Measurements from ENCODE around the gene EMX2. TPM values are rescaled to one million over a fixed set of nuclear protein-coding genes. Genes with fewer than 3 reads are reported as not detected.

Gene EMX2
- total RNA-seq, 3 donors from 2014 or later (not counting 1 experiment from before 2014, with no cell fraction given), result not detected

DNA sequence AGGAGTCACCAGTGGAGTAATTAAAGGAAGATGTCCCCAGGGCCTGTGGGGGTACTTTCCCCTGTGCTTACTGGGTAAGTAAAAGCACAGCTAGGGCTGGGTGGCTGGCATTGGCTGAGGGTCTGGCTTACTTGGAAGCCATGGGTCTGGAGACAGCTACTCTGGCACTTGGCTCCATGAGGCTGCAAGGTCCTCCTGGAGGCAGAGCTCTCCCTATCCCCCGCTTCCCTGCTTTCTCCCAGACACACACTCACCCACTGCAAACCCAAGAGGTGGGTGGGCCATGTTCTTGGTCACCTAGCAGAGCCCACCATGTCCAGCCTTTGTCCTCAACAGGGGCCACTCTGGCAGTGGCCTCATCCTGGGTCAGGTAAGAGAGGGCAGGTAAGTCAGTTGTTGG lies 13.3 kb downstream of the EMX2 start:
- no peak for ATAC-seq
- H3K9me3 Mint-ChIP-seq, result no peaks in the 10 kb centered on the region

DNA sequence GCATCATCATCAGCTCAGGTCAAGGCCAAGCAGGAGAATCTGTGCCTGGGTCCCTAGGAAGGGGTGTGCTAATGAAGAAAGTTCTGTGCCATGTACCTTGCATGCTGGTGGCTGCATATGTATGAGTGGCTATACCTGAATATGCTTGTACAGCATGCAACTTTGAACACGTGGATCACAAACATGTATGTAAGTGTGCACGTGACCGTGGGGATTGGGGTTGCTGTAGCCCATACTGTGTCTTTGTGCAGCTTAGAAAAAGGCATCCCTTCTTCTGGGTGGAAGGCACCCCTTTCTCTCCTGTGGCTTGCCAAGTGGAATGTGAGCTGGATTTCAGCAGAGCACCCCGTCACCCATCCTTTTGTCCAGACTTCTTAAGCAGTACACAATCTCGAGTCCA lies 13.8 kb downstream of the EMX2 start:
- H3K9me3 Mint-ChIP-seq, result no peaks in the 10 kb centered on the region
- DNase-seq (no peak), ATAC-seq (no peak)
- peaks cover 7 to 23% of the 10 kb centered on the region in 2 donors for H3K4me1 Mint-ChIP-seq
- peaks cover 44 to 45% of the 10 kb centered on the region in 2 donors for H3K27me3 Mint-ChIP-seq (ENCODE audit: low read depth in 2 of 2)
- Histone ChIP-seq H3K27me3 (ENCODE audit: control insufficient read depth, insufficient read depth, low read length) (peaks cover 24% of the 10 kb centered on the region), H3K4me1 (ENCODE audit: control insufficient read depth, insufficient read depth, low read length) (peaks cover 13% of the 10 kb centered on the region), H3K4me3 (ENCODE audit: low read length) (no peak overlapping the region), H3K9me3 (ENCODE audit: control insufficient read depth, insufficient read depth, low read length) (no peaks in the 10 kb centered on the region), H3K27ac (ENCODE audit: low read length) (no peak overlapping the region), H3K36me3 (ENCODE audit: control insufficient read depth, insufficient read depth, low read length) (no peaks in the 10 kb centered on the region)
- no peak overlapping the region for H3K27ac Mint-ChIP-seq
- 78% methylated on average over 3 of the region's 5 CpGs for WGBS (ENCODE audit: insufficient coverage)
- H3K4me3 Mint-ChIP-seq, result no peak overlapping the region
- intact Hi-C loops (cut with micrococcal nuclease), result no loop called here
- H3K36me3 Mint-ChIP-seq, result no peaks in the 10 kb centered on the region
- TF ChIP-seq, protein P1, sequence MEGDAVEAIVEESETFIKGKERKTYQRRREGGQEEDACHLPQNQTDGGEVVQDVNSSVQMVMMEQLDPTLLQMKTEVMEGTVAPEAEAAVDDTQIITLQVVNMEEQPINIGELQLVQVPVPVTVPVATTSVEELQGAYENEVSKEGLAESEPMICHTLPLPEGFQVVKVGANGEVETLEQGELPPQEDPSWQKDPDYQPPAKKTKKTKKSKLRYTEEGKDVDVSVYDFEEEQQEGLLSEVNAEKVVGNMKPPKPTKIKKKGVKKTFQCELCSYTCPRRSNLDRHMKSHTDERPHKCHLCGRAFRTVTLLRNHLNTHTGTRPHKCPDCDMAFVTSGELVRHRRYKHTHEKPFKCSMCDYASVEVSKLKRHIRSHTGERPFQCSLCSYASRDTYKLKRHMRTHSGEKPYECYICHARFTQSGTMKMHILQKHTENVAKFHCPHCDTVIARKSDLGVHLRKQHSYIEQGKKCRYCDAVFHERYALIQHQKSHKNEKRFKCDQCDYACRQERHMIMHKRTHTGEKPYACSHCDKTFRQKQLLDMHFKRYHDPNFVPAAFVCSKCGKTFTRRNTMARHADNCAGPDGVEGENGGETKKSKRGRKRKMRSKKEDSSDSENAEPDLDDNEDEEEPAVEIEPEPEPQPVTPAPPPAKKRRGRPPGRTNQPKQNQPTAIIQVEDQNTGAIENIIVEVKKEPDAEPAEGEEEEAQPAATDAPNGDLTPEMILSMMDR (IDR thresholded peaks at IDR 0.05), result no peak

More for the DNA sequence above, 13.3 kb downstream of the EMX2 start:
- Mint-ChIP-seq H3K27ac (no peak overlapping the region), H3K4me3 (no peak overlapping the region), H3K4me1 (peaks cover 7 to 23% of the 10 kb centered on the region in 2 donors), H3K36me3 (no peaks in the 10 kb centered on the region), H3K27me3 (ENCODE audit: low read depth in 2 of 2) (peaks cover 49% of the 10 kb centered on the region in 2 donors)
- 94% methylated on average over 1 of the region's 1 CpG for WGBS (ENCODE audit: insufficient coverage)
- DNase-seq, result no peak
- H3K4me3 ChIP-seq (ENCODE audit: low read length), result no peak overlapping the region
- intact Hi-C loops (cut with micrococcal nuclease), result no loop called here
- H3K9me3 ChIP-seq (ENCODE audit: control insufficient read depth, insufficient read depth, low read length), result no peaks in the 10 kb centered on the region
- no peak overlapping the region for H3K27ac ChIP-seq (ENCODE audit: low read length)
- TF ChIP-seq, protein P1 (IDR thresholded peaks at IDR 0.05), result no peak
- H3K27me3 ChIP-seq (ENCODE audit: control insufficient read depth, insufficient read depth, low read length), result peaks cover 24% of the 10 kb centered on the region
- H3K36me3 ChIP-seq (ENCODE audit: control insufficient read depth, insufficient read depth, low read length), result no peaks in the 10 kb centered on the region
- peaks cover 13% of the 10 kb centered on the region for H3K4me1 ChIP-seq (ENCODE audit: control insufficient read depth, insufficient read depth, low read length)

GRCh38 chr10:117559712-117560111 lies 17.2 kb downstream of the EMX2 start:
- WGBS (ENCODE audit: insufficient coverage), result 82% methylated on average over 2 of the region's 4 CpGs
- Mint-ChIP-seq H3K4me1 (peaks cover 0 to under 1% of the 10 kb centered on the region in 2 donors), H3K27me3 (ENCODE audit: low read depth in 2 of 2) (peaks cover 14 to 28% of the 10 kb centered on the region in 2 donors), H3K4me3 (no peak overlapping the region), H3K27ac (no peak overlapping the region), H3K36me3 (no peaks in the 10 kb centered on the region), H3K9me3 (no peaks in the 10 kb centered on the region)
- H3K27me3 ChIP-seq (ENCODE audit: control insufficient read depth, insufficient read depth, low read length), result peaks cover 6% of the 10 kb centered on the region
- no peak overlapping the region for H3K27ac ChIP-seq (ENCODE audit: low read length)
- no peaks in the 10 kb centered on the region for H3K9me3 ChIP-seq (ENCODE audit: control insufficient read depth, insufficient read depth, low read length)
- H3K4me1 ChIP-seq (ENCODE audit: control insufficient read depth, insufficient read depth, low read length), result no peaks in the 10 kb centered on the region
- no peak for DNase-seq
- TF ChIP-seq, protein P1 (IDR thresholded peaks at IDR 0.05), result no peak
- H3K36me3 ChIP-seq (ENCODE audit: control insufficient read depth, insufficient read depth, low read length), result no peaks in the 10 kb centered on the region
- H3K4me3 ChIP-seq (ENCODE audit: low read length), result no peak overlapping the region
- intact Hi-C loops (cut with micrococcal nuclease), result no loop called here
- no peak for ATAC-seq

DNA sequence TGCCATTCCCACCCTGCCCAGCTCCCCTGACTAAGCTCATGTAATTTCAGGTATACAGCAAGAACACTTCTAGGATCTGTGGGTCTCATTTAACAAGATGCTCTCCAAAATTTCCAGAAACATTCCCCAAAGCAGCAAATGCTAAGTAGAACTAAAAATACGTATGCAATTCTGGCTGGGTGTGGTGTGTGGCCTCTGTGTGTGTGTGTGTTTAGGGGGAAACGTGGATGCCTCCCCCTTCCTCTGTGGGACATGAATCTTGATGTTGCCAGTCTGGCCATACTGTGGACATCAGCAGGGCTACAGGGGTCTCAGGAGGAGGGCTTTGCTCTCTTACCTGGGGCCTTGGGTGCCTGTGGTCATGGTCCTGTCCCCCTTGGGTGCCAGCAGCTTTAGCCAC lies 18.4 kb downstream of the EMX2 start:
- Mint-ChIP-seq H3K4me3 (no peak overlapping the region), H3K27ac (no peak overlapping the region), H3K36me3 (no peaks in the 10 kb centered on the region), H3K4me1 (no peaks in the 10 kb centered on the region), H3K27me3 (ENCODE audit: low read depth in 2 of 2) (peaks cover 2 to 18% of the 10 kb centered on the region in 2 donors), H3K9me3 (no peaks in the 10 kb centered on the region)
- H3K4me1 ChIP-seq (ENCODE audit: control insufficient read depth, insufficient read depth, low read length), result no peaks in the 10 kb centered on the region
- no peak overlapping the region for H3K27ac ChIP-seq (ENCODE audit: low read length)
- 77% methylated on average over 2 of the region's 2 CpGs for WGBS (ENCODE audit: insufficient coverage)
- H3K27me3 ChIP-seq (ENCODE audit: control insufficient read depth, insufficient read depth, low read length), result no peaks in the 10 kb centered on the region
- H3K9me3 ChIP-seq (ENCODE audit: control insufficient read depth, insufficient read depth, low read length), result no peaks in the 10 kb centered on the region
- no peak overlapping the region for H3K4me3 ChIP-seq (ENCODE audit: low read length)
- TF ChIP-seq, protein P1 (IDR thresholded peaks at IDR 0.05), result no peak
- no peaks in the 10 kb centered on the region for H3K36me3 ChIP-seq (ENCODE audit: control insufficient read depth, insufficient read depth, low read length)
- ATAC-seq (no peak), DNase-seq (no peak)
- intact Hi-C loops (cut with micrococcal nuclease), result no loop called here

Data from natural killer cell (primary cell).